Left cardiac atrium (tissue), 4 donors: Measurements from ENCODE around the gene HES1. TPM values are rescaled to one million over a fixed set of nuclear protein-coding genes. Genes with fewer than 3 reads are reported as not detected.

ENCODE experiments used
- ATAC-seq, 2 donors: fragments of 200-7000 bp; cut with Tn5 transposase; one replicate each; pipeline ENCODE4 v1.9.1; 2020; ENCODE audit warnings: mild to moderate bottlenecking in 2 of 2, moderate library complexity in 2 of 2
- DNase-seq: peaks from one replicate; pipeline ENCODE4 v3.0.0-alpha.2; 2020
- intact Hi-C, 2 donors: fragments of 100-400 bp; cut with DNase I; formaldehyde crosslinking; loops; one replicate each; pipeline versions ENCODE4 v1.14.1 to v1.15.1; 2022 to 2023
- total RNA-seq, 2 donors: library from RNA; stranded (reverse); fragmentation: NEBNext Ultra II Directional; extraction: Animal tissue kit (Norgen Biotek cat#: 25700); gene quantifications; one replicate each; pipeline ENCODE4 v1.2.1, GENCODE V29; 2021
- donor health status: DM: no; HTN: yes; CAD: no.
- donor health status: DM: no; HTN: yes; CAD: no; lungs with severe emphysema.
- donor health status: DM: yes; HTN: yes; CAD: no.
- donor health status: Dilated cardiomyopathy.

The HES1 gene
- total RNA-seq, 2 donors from 2014 or later, result 13.2 to 60.5 TPM

GRCh38 chr3:194178128-194178527 is 42.2 kb downstream of the HES1 start:
- no peak for DNase-seq
- ATAC-seq, result no peak
- intact Hi-C loops, result no loop called here

DNA sequence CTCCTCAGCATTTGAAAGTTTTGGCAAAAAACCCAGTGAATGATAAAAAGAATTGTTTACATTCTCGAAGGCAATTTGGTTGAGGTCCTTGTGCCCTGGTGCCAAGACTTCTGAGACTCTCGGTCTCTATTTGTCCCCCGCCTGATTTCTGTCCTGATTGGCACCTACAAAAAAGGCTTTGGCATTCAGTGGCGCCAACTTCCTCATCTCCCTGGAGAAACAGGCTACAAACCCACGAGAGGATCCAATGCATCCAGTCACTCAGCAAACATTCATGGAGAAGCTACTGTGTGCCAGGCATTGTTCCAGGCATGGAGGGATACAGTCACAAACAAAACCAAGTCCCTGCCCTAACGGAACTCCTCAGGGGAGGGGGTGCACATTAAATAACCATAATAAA is 42.7 kb downstream of the HES1 start:
- DNase-seq (no peak), ATAC-seq (no peak)
- intact Hi-C loops, result no loop called here

DNA sequence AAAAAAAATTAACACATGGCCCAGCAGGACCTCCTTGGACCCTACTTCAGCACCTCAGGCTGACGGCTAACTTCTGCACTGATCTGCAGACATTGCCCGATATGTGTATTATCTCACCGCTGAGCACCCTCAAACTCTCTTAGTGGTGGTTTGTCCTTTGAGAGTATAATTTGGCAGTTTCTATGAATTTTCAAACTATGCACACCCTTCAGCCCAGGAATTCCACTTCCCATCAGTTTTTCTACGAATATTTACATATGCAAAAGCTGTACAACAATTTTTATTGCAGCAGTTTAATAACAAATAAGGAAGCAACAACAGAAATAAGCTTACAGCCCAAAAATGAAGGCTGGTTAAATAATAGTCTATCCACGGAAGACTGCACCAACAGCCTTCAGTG is 44.6 kb downstream of the HES1 start:
- intact Hi-C loops, result loop anchor here in 1 of 2 donors (10.0 kb wide), 1 partner anchor 64 kb away; no protein-coding TSS in a partner anchor
- DNase-seq, result no peak
- ATAC-seq, result no peak

- ATAC-seq, result no peak
- no peak for DNase-seq
- intact Hi-C loops, result loop anchor here in 1 of 2 donors (10.0 kb wide), 1 partner anchor 63 kb away; no protein-coding TSS in a partner anchor
Observed at GRCh38 chr3:194181612-194182529, 45.9 kb downstream of the HES1 start.

GRCh38 chr3:194183271-194183670 is 47.3 kb downstream of the HES1 start:
- ATAC-seq (no peak), DNase-seq (no peak)
- intact Hi-C loops, result loop anchor here in 1 of 2 donors (10.0 kb wide), 1 partner anchor 62 kb away; no protein-coding TSS in a partner anchor

DNA sequence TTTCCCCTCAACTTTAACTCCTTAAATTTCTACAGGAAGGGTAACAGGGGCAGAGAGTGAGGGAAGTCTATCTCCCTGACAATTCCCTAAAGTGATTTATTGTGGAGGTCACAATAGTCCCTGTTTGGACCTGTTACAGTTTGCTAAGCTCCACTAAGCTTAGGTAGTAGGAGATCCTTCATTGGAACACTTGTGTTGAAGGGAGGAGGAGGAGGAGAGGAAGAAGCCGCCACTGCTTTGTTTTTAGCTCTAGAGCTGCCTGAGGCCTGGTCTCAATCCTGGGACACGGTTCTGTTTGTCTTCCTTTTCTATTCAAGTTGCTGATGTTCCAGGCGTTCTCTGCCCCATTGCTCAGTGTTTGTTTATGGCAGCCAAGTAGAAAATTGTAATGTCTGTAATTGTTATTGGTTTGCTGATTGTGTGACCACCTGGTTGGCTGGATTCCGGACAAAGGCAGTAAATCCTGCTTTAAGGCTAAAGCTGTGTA is 48.4 kb downstream of the HES1 start:
- no peak for ATAC-seq
- intact Hi-C loops, result loop anchor here in 1 of 2 donors (10.0 kb wide), 1 partner anchor 60 kb away; no protein-coding TSS in a partner anchor

GRCh38 chr3:194184801-194185200 is 48.9 kb downstream of the HES1 start:
- intact Hi-C loops, result loop anchor here in 1 of 2 donors (10.0 kb wide), 1 partner anchor 60 kb away; no protein-coding TSS in a partner anchor
- no peak for DNase-seq
- no peak for ATAC-seq

More for the DNA sequence above, 48.4 kb downstream of the HES1 start:
- no peak for DNase-seq

DNA sequence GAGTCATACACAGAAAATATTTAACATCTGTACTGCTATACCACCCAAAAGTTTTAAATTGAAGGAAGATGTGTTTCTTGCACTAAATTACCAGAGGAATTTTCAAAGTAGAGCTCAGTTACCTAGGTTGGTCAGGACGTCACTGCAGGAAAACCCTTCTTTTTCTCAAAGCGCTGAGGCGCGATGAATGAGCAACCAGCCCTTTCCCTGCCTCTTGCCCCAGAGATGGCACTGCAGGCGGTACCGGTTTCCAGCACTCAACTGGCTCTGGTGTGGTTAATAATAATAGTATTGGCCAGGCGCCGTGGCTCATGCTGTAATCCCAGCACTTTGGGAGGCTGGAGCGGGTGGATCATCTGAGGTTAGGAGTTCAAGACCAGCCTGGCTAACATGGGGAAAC is 49.3 kb downstream of the HES1 start:
- ATAC-seq (no peak), DNase-seq (no peak)
- intact Hi-C loops, result loop anchor here in 1 of 2 donors (10.0 kb wide), 1 partner anchor 60 kb away; no protein-coding TSS in a partner anchor

DNA sequence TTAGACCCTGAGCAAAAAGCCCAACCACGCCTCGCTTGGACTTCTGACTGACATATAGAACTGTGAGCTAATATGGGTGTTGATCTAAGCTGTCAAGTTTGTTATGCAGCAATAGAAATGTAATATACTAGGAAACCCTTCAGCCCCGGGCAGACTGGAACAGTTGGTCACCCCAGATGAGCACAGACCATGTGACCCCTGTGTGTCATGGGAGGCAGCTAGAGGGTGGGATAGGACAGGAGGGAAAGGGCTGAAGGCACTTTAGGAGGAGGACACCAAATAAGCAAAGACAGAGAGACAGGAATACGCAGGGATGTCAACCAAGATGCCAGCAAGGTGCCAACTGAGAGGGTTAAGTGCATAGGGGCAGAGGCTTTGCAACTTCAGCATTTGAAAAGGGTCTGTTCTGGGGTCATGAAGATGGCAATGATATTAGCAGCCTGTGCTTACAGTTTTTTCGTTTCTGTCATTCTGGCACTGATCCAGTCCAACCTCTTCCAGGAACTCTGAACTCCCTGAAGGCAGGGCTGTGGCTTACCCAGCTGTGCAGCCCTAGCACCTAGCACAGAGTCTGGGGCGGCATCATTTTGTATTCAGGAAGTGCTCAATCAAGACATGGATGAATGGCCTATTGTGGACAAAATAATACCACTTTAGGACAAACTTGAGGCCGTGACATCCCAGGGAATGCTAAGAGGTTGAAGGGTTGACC is 51.4 kb downstream of the HES1 start:
- ATAC-seq (no peak), DNase-seq (no peak)
- intact Hi-C loops, result loop anchor here in 1 of 2 donors (10.0 kb wide), 1 partner anchor 57 kb away; no protein-coding TSS in a partner anchor

Other genes with a start within 250 kb of the HES1 start
- gene CPN2, start 215.2 kb downstream of the HES1 start, total RNA-seq, result not detected
- gene LRRC15, start 233.6 kb downstream of the HES1 start, total RNA-seq, result under 1 TPM; 0.18 to 0.74 TPM